Activated CD8-positive, alpha-beta memory T cell treated with anti-CD3 and anti-CD28 coated beads, Interleukin-2, amount 50 U/mL, for 24 hours (primary cell): Measurements from ENCODE around the gene TMEM119.

Experiments used
- DNase-seq: peaks from one replicate; pipeline ENCODE4 v3.0.0-alpha.2; 2020; ENCODE audit errors: extremely low read depth

The TMEM119 gene

DNA sequence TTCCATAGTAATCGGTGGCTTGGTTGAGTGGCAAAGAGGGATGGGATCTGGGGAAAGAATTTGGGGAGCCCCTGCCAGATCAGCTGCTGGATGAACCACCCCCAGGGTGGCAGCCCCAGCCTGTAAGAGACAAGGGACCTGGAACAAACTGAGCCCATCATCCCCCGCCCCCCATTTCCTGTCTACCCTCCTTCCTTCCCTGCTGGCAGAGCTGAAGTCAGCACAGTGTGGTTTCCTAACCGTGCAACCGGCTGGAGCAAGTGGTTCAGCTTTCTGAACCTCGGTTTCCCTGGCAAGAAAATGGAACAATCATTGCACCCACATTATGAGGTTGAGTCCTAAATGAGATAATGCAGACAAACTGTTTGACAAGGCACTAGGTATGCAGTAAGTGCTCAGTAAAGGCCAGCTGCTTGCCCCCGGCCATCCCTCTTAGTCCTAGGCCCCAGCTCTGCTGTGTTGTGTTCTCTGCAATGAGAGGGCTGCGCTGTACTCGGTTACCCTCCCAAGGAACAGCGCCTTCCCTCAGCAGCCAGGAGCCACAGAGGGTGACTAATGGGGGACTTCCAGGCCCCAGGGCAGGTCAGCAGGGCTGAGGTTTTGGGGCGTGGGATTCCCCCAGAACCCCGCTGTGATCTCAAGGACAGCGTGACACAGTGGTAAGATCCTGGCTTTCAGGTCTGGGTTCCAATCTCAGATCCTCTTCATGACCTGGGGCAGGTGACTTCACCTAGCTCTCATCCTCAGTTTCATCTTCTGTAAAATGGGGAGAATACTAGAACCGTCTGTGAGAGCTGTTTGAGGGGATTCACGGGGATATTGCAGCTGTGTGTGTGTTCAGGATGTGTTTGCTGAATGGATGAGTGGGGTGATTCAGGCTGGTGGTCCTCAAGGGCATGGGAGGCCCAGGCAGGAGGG lies 19.3 kb upstream of the TMEM119 start:
- DNase-seq, result peak; percentile 63

GRCh38 chr12:108616359-108616758 lies 18.5 kb upstream of the TMEM119 start:
- no peak for DNase-seq

- DNase-seq, result no peak
Measured at GRCh38 chr12:108615918-108616317, 18.0 kb upstream of the TMEM119 start.

GRCh38 chr12:108614639-108615038 lies 16.8 kb upstream of the TMEM119 start:
- no peak for DNase-seq

DNA sequence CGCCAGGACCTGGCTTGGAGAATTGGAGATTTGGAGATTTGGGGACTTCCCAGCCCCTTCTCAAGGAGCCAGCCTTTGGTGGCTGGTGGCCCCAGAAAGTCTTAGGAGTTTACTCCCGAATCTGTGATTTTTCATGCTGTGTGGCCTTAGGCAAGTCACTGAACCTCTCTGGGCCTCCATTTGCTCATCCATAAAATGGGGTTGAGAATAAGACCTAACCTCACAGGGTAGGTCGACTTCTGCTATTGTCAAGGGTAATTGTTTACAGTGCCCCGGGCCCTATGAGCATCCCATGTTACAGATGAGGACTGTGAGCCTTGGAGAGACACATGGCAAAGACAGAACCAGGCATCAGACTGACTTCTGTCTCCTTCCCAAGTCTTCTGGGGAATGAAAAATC lies 16.2 kb upstream of the TMEM119 start:
- DNase-seq, result no peak

DNA sequence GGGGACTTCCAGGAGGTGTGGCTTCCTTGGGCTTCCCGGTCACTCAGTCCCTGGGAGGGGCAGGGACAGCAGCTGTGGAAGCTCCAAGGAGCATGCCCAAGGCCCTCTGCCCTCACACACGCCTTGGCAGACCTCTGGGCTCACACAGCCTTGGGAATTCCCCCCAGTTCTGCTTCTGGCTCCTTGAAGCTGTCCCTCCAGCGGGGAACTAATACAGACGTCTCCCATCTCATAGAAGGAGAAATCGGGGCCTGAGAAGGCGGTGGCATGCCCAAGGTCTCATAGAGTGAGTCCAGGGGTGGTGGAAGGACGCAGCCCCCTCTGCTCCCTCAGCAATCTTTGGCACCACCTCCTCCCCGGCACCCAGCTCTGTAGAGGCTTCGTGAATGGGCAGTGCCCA lies 15.7 kb upstream of the TMEM119 start:
- DNase-seq, result no peak

GRCh38 chr12:108612788-108613282 lies 15.0 kb upstream of the TMEM119 start:
- DNase-seq, result no peak

- no peak for DNase-seq
Measured at GRCh38 chr12:108611884-108612415, 14.1 kb upstream of the TMEM119 start.

- no peak for DNase-seq
Measured at GRCh38 chr12:108610856-108611605, 13.1 kb upstream of the TMEM119 start.

DNA sequence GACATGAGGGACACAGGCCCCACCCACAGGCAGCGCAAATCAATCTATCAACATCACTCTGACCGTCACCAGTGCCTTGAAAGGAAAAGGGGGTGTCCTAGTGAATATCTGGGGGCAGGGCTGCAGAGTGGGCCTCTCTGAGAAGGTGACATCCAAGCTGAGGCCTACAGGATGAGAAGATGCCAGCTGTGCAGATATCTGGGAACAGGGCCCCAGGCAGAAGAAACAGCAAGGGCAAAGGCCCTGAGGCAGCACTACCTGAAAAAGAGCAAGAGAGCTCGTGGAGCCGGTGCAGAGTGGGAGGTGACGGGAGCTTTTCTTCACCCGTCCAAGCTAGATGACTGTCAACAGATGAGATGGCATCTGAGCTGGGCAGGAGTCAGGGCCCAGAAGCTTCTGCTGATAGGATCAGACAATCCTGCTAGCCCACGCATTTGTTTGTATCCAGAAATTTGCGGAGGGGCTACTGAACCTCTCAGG lies 12.5 kb upstream of the TMEM119 start:
- DNase-seq, result no peak

- no peak for DNase-seq
Measured at GRCh38 chr12:108609537-108610335, 11.9 kb upstream of the TMEM119 start.

GRCh38 chr12:108608616-108609015 lies 10.7 kb upstream of the TMEM119 start:
- DNase-seq, result no peak

DNA sequence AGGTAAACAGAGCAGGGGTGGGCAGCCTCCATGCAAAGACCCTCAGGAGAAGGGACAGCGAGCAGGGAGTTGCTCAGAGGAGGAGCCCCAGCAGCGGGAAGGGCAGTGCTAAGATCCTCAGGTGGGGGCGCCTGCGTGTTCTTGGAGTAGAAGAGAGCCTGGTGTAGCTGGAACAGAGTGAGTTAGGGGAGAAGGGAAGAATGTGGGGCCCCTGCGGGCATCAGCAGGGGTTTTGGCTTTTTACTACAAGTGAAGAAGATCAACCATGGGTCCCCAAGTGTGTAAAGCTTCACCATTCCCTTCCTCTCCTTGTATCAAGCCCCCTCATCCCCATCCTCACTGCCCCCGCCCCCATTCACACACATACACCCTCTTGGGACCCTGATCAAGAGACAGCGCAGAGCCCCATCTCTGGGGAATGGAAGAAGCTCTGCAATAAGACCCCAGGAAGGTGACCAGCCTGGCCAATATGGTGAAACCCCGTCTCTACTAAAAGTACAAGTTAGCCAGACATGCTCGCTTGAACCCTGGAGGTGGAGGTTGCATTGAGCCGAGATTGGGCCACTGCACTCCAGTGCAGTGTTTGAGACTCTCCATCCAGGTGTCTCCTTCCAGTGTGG lies 10.2 kb upstream of the TMEM119 start:
- DNase-seq, result no peak

- no peak for DNase-seq
Measured at GRCh38 chr12:108606492-108606891, 8.6 kb upstream of the TMEM119 start.

DNA sequence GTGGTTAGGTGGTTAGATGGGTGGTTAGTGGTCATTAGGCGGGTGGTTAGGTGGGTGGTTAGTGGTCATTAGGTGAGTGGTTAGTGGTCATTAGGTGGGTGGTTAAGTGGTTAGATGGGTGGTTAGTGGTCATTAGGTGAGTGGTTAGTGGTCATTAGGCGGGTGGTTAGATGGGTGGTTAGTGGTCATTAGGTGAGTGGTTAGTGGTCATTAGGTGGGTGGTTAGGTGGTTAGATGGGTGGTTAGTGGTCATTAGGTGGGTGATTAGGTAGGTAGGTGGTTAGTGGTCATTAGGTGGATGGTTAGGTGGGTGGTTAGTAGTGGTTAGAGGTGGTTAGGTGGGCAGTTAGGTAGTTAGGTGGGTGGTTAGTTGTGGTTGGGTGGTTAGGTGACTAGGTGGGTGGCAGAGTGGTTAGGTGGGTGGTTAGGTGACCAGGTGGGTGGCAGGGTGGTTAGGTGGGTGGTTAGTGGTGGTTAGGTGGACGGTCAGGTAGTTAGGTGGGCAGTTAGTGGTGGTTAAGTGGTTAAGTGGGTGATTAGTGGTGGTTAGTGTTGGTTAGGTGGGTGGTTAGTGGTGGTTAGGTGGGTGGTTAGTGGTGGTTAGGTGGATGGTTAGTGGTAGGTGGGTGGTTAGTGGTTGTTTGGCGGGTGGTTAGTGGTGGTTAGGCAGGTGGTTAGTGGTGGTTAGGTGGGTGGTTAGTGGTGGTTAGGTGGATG lies 8.0 kb upstream of the TMEM119 start:
- DNase-seq, result no peak

DNA sequence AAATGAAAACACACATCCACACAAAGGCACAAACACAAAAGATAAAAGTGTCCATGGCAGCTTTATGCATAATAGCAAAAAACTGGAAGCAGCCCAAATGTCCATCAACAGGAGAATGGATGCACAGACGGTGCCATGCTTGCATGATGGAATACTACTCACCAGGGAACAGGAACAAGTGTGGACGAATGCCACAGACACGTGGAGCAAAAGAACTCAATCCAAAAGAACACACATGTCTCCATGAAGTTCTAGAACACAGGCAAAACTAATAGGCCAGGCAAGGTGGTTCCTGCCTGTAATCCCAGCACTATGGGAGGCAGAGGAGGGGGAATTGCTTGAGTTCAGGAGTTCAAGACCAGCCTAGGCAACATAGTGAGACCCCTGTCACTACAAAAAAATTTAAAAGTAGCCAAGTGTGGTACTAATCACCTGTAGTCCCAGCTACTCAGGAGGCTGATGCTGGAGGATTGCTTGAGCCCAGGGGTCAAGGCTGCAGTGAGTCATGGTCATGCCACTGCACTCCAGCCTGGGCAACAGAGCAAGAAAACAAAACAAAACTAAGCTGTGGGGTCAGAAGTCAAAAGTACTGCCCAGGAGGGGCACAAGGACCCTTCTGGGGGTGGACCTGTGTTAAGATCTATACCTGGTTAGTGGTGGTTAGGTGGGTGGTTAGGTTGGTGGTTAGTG lies 7.3 kb upstream of the TMEM119 start:
- no peak for DNase-seq

DNA sequence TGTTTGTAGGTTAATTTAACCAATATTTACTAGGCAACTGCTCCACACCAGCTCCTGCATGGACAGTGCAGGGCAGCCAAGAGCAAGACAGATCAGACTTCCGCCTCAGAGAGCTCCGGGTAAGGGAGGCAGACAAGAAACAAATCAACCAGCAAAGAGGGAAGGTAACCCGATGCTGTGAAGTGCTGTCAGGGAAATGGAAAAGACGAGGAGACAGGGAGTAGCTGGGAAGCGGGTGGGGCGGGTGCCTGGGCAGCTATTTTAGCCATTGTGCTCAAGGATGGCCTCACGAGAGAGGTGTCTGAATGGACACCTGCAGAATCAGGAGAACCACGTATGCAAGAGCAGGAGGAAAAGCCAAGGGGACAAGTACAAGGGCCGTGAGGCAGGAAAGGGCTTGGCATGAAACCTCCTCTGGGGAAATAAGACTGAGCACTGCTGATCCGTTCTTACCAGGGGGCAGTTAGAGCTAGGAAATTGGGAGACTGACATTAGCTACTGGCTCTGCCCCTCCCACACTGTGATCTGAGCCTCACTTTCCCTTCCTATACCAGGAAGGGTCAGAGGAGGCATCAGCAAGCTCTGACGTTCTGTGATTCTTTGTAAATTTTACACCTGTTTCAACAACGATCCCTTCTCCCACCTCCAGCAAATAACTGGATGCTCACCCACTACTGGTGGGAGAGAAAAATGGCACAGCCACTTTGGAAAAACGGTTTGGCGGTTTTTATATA lies 6.5 kb upstream of the TMEM119 start:
- no peak for DNase-seq

DNA sequence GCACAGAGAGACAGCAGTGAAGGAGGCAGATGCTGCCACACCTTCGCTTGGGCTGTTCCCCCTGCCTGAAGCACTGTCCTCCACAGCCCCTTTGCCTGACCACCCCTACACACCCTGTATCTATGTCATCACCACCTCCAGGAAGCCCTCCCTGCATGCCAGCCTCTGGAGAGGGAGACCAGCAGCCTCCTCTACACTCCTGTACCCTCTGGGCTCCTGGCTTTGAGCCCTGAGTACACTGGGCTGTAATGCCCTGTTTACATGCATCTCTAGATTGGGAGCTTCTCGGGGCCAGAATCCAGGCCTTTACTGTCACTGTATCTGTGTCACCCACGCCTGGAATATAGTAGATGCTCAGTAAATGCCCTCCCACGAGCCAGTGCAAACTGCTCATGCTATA lies 5.9 kb upstream of the TMEM119 start:
- DNase-seq, result no peak
